Measurements from ENCODE around the gene SORCS2.

Gene SORCS2

DNA sequence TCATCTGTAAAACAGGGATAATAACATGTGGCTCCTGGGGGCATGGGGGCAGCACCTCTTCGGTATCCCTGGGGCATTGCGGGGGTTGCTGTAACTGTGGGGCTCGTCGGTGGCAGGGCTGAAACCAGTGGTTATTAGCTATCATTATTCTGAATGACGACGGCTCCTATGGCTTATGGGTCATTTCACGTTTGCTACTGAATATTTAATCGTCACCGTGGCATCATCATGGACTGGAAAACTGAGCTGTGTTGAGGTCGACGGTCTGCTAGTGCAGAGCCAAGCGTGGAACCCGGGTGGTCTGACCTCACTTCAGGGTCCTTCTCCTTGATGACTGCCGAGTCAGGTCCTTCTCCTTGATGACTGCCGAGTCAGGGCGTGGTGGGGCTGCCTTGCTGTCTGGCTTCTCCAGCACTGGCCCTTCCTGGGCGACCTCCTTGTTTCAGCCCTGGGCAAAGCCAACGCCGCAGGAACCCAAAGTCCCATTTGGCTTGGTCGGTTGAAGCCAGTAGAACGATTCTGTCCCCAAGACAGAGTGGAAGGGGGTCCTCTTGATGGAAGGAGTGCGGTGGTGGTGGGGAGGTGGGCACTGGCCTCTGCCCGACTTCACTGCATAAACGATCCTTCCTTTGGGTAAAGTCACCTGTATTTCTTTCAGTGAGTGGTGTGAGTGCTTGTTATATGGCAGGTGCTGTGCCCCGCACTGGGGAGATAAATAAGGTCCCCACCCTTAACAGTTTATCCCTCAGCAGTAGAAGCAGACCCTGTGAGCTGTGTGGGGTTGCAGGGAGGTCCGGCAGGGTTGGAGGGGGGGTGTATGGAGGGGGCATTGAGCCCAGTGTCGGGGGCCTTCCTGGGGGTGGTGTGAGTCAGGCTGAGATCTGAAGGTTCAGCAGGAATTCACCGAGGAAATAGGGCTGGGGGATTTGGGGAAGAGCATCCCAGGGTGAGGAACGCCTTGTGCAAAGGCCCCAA lies 201.6 kb downstream of the SORCS2 start:
- DNase-seq (ENCODE audit: low spot score): no peak

DNA sequence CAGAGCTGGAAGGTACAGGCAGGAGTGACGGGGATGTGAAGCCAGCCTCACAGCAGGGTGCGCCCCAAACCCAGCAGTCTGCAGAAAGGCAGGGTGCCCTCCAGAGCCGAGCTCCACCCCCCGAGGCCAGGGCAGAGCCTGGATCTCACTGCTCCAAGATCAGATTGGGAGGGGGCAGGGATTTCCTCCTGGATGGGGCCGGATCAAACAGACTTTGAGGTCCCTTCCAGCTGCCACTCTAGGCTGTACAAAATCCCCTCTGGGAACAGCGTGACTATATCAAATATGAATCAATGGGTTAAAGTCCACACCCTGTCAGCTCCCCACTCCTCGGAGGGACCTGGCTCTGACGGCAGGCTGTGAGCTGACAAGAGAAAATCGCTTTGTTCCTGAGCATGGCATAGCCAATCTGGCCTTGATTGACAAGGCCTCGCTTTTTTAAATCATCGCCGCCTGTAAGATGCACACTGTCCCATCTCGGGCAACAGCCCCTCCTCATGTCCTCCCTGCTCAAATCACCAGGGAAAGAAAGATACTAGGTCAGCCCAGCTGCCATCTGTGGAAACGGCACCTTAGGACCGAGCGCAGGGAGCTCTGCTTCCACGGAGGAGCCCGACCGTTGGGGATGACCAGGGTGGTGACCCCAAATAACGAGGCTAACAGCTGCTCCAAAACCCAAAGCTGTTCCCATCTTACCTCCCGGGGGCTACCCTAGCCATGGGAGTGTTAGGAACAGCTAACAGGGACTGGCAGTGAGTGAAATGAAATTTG lies 202.5 kb downstream of the SORCS2 start:
- DNase-seq (ENCODE audit: low spot score): no peak

DNA sequence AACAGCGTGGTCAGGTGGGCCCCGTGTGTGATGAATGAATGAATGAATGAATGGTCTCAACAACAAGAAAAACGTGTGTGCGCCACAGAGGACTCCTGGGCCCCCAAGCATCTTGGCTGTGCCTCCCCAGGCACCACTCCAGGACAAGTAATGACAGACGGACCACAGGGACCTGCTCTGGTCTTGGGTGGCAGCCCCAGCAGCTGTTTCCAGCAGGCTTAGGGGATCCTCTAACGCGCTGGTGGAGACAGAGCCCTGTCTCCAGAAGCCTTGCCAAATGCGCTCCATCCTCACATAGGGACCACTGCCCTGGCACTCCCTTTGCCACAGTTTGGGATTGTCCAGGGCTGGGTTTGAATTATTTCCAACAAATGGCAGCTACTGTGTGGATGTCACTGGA lies 203.3 kb downstream of the SORCS2 start:
- no peak for DNase-seq (ENCODE audit: low spot score)

GRCh38 chr4:7396186-7396910 lies 204.0 kb downstream of the SORCS2 start:
- no peak for DNase-seq (ENCODE audit: low spot score)

GRCh38 chr4:7397206-7398103 lies 205.1 kb downstream of the SORCS2 start:
- DNase-seq (ENCODE audit: low spot score): no peak

DNA sequence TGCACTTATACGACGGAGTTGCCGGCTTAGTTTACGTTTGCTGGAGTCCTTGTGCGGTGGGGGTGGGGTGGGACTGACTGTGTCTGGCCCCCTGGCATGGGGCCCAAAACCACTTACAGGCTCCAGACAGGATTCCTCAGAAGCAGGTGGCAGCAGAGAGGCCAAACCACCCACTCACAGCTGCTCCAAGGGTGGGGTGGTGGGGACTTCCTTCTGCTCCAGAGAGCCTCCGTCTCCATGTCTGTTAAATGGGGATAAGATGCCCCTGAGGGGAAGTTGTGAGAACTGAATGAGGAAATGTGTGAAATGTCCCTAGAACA lies 205.7 kb downstream of the SORCS2 start:
- DNase-seq (ENCODE audit: low spot score): no peak

DNA sequence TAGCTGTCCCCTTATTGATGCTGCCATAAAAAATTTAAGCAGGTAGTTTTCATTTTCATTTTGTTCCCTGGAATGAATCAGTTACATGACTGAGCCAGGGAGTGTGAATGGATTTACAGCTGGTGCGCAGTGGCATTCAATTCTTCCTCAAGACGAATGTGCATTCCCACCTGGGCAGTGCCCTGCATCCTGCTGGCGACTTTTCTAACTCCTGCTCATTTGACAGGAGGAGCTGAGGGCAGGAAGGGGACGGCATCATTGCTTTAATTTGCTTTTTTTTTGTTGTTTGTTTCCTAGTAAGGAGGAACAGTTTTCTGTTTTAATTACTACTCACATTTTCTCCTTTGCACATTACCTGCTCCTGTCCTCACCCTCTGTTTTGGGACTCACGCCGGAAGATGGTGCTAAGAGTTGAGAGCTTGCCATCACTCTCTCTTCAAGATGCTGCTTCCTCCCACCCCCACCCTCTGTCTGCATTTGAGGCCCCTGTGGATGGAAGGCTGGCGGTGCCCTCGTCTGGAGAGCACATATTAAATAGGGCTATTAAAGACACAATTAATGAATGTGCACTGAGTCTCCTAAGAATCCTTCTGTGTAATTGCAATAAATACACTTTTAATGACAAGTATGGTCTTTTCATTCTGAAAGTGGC lies 206.6 kb downstream of the SORCS2 start:
- no peak for DNase-seq (ENCODE audit: low spot score)

GRCh38 chr4:7399440-7400234 lies 207.3 kb downstream of the SORCS2 start:
- no peak for DNase-seq (ENCODE audit: low spot score)

GRCh38 chr4:7400671-7401298 lies 208.4 kb downstream of the SORCS2 start:
- DNase-seq (ENCODE audit: low spot score): no peak

GRCh38 chr4:7402526-7402925 lies 210.2 kb downstream of the SORCS2 start:
- DNase-seq (ENCODE audit: low spot score): no peak

DNA sequence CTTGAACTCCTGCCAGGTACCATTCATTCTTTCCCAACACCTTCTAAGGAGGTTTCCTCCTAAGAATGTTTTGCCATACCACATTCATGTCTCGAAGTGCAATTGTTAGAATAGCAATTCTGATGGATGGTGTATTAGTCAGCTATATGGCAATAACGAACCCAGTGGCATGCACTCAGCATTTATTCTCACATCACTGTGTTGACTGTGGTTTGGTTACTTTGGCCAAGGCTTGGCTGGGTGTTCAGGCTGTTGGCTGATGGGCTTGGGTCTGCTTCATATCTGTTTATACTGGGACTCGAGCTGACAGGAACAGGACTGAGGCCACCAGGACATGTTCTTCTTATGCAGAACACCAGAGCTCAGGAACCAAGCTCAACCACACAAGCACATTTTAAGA lies 210.7 kb downstream of the SORCS2 start:
- no peak for DNase-seq (ENCODE audit: low spot score)

- no peak for DNase-seq (ENCODE audit: low spot score)
Observed at GRCh38 chr4:7408166-7408565, 215.8 kb downstream of the SORCS2 start.

DNA sequence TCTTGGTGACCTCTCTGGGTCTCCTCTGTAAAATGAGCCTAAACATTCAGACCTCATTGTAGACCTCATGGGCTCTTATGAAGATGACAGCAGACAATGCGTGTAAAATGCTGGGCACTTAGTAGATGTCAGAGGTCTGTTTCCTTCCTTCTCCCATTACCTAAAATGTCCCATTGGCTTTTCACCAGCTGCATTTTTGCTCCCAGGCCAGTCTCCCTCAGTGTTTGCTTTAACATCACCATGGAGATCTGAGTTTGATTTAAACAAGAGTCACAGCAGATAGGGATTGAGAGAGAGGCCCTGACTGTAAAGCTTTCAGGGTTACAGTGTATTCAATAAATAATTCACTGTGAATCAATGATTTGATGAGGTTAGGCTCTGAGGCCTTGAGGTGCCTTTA lies 218.1 kb downstream of the SORCS2 start:
- DNase-seq (ENCODE audit: low spot score): no peak

- DNase-seq (ENCODE audit: low spot score): no peak
Observed at GRCh38 chr4:7411491-7411890, 219.2 kb downstream of the SORCS2 start.

- DNase-seq (ENCODE audit: low spot score): no peak
Observed at GRCh38 chr4:7411896-7412553, 219.7 kb downstream of the SORCS2 start.

DNA sequence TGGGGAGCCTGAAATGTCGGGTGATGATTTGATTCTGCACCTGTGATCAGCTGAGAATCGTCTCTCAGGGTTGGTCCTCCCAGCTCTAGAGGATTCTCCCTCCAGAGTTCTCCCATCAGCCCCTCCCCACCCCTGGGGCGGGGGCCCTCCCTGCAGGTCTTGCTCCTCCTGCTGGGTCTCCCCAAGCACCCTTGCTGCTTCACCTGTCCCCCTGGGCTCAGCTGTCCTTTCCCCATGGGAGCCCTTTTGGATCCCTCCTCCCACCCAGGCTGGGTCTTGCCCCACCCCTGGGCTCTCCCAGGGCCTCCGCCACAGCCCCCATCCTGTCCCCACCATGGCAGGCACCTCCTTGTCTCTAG lies 220.2 kb downstream of the SORCS2 start:
- no peak for DNase-seq (ENCODE audit: low spot score)

- DNase-seq (ENCODE audit: low spot score): no peak
Observed at GRCh38 chr4:7414046-7414445, 221.7 kb downstream of the SORCS2 start.

DNA sequence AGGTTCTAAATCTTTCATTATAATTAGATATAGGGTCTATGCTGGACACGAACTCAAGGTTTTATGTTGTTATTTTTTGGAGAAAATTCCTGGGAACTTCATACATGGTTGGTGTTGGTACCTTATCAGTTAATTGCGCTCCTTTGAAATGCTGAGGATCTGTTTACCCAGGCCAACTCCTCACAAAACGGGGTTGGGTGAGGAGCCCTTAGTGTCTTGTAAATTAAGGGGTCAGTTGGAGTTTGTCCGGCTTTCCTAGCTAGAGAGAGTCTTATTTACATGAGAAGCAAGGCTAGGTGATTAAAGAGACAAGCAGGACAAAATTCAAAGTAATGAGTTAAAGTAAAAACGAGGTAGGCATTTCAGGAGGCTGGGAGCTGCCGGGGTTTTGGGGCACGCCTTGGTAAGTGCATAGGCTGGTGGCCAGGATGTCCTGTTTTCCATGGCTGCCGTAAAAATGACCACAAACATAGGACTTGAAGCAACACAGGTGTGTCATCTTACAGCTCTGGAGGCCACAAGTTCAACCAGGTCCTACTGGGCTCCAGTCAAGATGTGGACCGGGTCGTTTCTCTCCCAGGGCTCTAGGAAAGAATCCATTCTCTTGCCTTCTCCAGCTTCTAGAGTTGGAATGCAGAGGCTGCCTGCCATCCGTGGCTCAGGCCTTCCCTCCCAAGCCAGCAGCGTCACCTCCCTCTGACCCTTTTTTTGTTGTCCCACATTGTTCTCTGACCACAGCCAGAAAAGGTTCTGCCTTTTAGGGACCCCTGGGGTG lies 222.6 kb downstream of the SORCS2 start:
- DNase-seq (ENCODE audit: low spot score): no peak

Measured in germinal center (tissue), 1 donor.